Mesendoderm (in vitro differentiated cells): ENCODE measurements around the gene CARD19.

ENCODE experiments used
- DNase-seq: peaks from one replicate; pipeline ENCODE4 v3.0.0; 2013
- H2AK5ac ChIP-seq: 2 replicates; pipeline ENCODE4 v1.6.1; 2013; ENCODE audit warnings: low read length, inconsistent platforms
- H2BK120ac ChIP-seq: 2 replicates; pipeline ENCODE4 v1.6.1; 2013; ENCODE audit warnings: low read depth, mild to moderate bottlenecking, low read length, moderate library complexity, mixed read lengths
- H2BK15ac ChIP-seq: replicated peaks from 2 replicates; pipeline ENCODE4 v1.6.1; 2013; ENCODE audit warnings: low read depth, mild to moderate bottlenecking, moderate library complexity
- H2BK5ac ChIP-seq: 2 replicates; pipeline ENCODE4 v1.6.1; 2013; ENCODE audit warnings: low read length, inconsistent platforms
- H3K18ac ChIP-seq: 2 replicates; pipeline ENCODE4 v1.6.1; 2013; ENCODE audit warnings: mild to moderate bottlenecking, low read length, mixed read lengths
- H3K23ac ChIP-seq: one replicate; pipeline ENCODE4 v1.6.1; 2013; ENCODE audit warnings: low read length
- H3K27ac ChIP-seq: 2 replicates; pipeline ENCODE4 v1.5.1; 2013; ENCODE audit warnings: low read depth, mild to moderate bottlenecking, inconsistent platforms, low read length, moderate library complexity
- H3K27me3 ChIP-seq: 2 replicates; pipeline ENCODE4 v1.6.1; 2013; ENCODE audit warnings: low read length, control low read depth, mild to moderate bottlenecking, inconsistent platforms; ENCODE audit not compliant: insufficient read depth, poor library complexity
- H3K36me3 ChIP-seq: 2 replicates; pipeline ENCODE4 v1.6.1; 2013; ENCODE audit warnings: low read length, inconsistent platforms; ENCODE audit not compliant: control insufficient read depth, insufficient read depth
- H3K4ac ChIP-seq: one replicate; pipeline ENCODE4 v1.6.1; 2013; ENCODE audit warnings: low read depth, mild to moderate bottlenecking, low read length, moderate library complexity
- H3K4me1 ChIP-seq: 2 replicates; pipeline ENCODE4 v1.6.1; 2013; ENCODE audit warnings: low read depth, low read length, inconsistent platforms; ENCODE audit not compliant: control insufficient read depth
- H3K4me2 ChIP-seq: 2 replicates; pipeline ENCODE4 v1.6.1; 2013; ENCODE audit warnings: low read length
- H3K4me3 ChIP-seq: 2 replicates; pipeline ENCODE4 v1.5.1; 2013; ENCODE audit warnings: mild to moderate bottlenecking, low read length
- H3K56ac ChIP-seq: one replicate; pipeline ENCODE4 v1.6.1; 2013; ENCODE audit warnings: low read length
- H3K79me1 ChIP-seq: 2 replicates; pipeline ENCODE4 v1.6.1; 2013; ENCODE audit warnings: low read length, inconsistent platforms
- H3K79me2 ChIP-seq: 2 replicates; pipeline ENCODE4 v1.6.1; 2013; ENCODE audit warnings: mild to moderate bottlenecking, low read length; ENCODE audit not compliant: control insufficient read depth, insufficient read depth
- H3K9ac ChIP-seq: 2 replicates; pipeline ENCODE4 v1.6.1; 2013; ENCODE audit warnings: low read length, inconsistent platforms
- H4K5ac ChIP-seq: one replicate; pipeline ENCODE4 v1.6.1; 2013; ENCODE audit warnings: low read length
- H4K8ac ChIP-seq: one replicate; pipeline ENCODE4 v1.6.1; 2013; ENCODE audit warnings: low read depth, mild to moderate bottlenecking, control low read depth, low read length, moderate library complexity
- WGBS: extraction: QIAGEN DNeasy Blood & Tissue Kit; methylation state at CpG from one replicate; pipeline ENCODE4 v1.1.7; 2013; ENCODE audit warnings: low lambda C conversion rate, missing lambda C conversion rate; ENCODE audit not compliant: insufficient coverage; ENCODE audit errors: extremely low coverage; 5-methylcytosine and 5-hydroxymethylcytosine counted together

CARD19 gene

GRCh38 chr9:93092251-93092991 is 3.6 kb upstream of the CARD19 start:
- Histone ChIP-seq H2BK120ac (no peak overlapping the region), H3K23ac (no peak overlapping the region), H3K27ac (no peak overlapping the region), H3K27me3 (no peaks in the 10 kb centered on the region), H3K4me3 (no peak overlapping the region), H4K8ac (no peak overlapping the region), H3K18ac (no peak overlapping the region), H2AK5ac (no peak overlapping the region), H2BK15ac (no peak overlapping the region), H2BK5ac (no peak overlapping the region), H3K9ac (no peak overlapping the region), H3K36me3 (no peaks in the 10 kb centered on the region), H3K79me2 (peaks cover 2% of the 10 kb centered on the region), H3K4me1 (peaks cover 5% of the 10 kb centered on the region), H3K79me1 (no peaks in the 10 kb centered on the region), H4K5ac (no peak overlapping the region), H3K4me2 (no peak overlapping the region), H3K4ac (no peak overlapping the region), H3K56ac (no peak overlapping the region)
- no peak for DNase-seq
- no CpG with 5 or more reads among the region's 7 CpGs for WGBS

GRCh38 chr9:93093127-93093876 is 2.7 kb upstream of the CARD19 start:
- Histone ChIP-seq H2BK120ac (no peak overlapping the region), H3K18ac (no peak overlapping the region), H2BK15ac (no peak overlapping the region), H3K4me2 (no peak overlapping the region), H3K27ac (no peak overlapping the region), H3K4me1 (peaks cover 5% of the 10 kb centered on the region), H4K5ac (no peak overlapping the region), H2BK5ac (no peak overlapping the region), H3K4me3 (no peak overlapping the region), H3K27me3 (no peaks in the 10 kb centered on the region), H3K36me3 (no peaks in the 10 kb centered on the region), H3K56ac (peak overlapping the region; percentile 3), H3K23ac (no peak overlapping the region), H3K79me1 (peaks cover 4% of the 10 kb centered on the region), H3K79me2 (peaks cover 2% of the 10 kb centered on the region), H3K4ac (no peak overlapping the region), H3K9ac (no peak overlapping the region), H4K8ac (no peak overlapping the region), H2AK5ac (no peak overlapping the region)
- no CpG with 5 or more reads among the region's 11 CpGs for WGBS
- DNase-seq = no peak

GRCh38 chr9:93093877-93094657 is 1.9 kb upstream of the CARD19 start:
- DNase-seq = no peak
- no peaks in the 10 kb centered on the region for H3K36me3 ChIP-seq
- H2BK120ac ChIP-seq = no peak overlapping the region
- H3K79me2 ChIP-seq = peaks cover 2% of the 10 kb centered on the region
- WGBS = no CpG with 5 or more reads among the region's 7 CpGs
- H3K9ac ChIP-seq = no peak overlapping the region
- no peak overlapping the region for H3K4me3 ChIP-seq
- H3K18ac ChIP-seq = no peak overlapping the region
- H4K8ac ChIP-seq = no peak overlapping the region
- H3K23ac ChIP-seq = no peak overlapping the region
- peaks cover 5% of the 10 kb centered on the region for H3K79me1 ChIP-seq
- no peak overlapping the region for H3K4ac ChIP-seq
- no peak overlapping the region for H3K27ac ChIP-seq
- no peak overlapping the region for H2BK15ac ChIP-seq
- H2BK5ac ChIP-seq = no peak overlapping the region
- peaks cover 5% of the 10 kb centered on the region for H3K4me1 ChIP-seq
- H2AK5ac ChIP-seq = no peak overlapping the region
- peak overlapping the region; percentile 39 for H4K5ac ChIP-seq
- no peaks in the 10 kb centered on the region for H3K27me3 ChIP-seq
- H3K56ac ChIP-seq = peak overlapping the region; percentile 3
- H3K4me2 ChIP-seq = no peak overlapping the region

- H2AK5ac ChIP-seq = no peak overlapping the region
- peaks cover 2% of the 10 kb centered on the region for H3K79me2 ChIP-seq
- no peak overlapping the region for H4K5ac ChIP-seq
- no peak overlapping the region for H3K23ac ChIP-seq
- peak overlapping the region; percentile 55 for H3K9ac ChIP-seq
- no peaks in the 10 kb centered on the region for H3K27me3 ChIP-seq
- H3K4me1 ChIP-seq = peaks cover 5% of the 10 kb centered on the region
- no peak overlapping the region for H2BK15ac ChIP-seq
- H3K36me3 ChIP-seq = no peaks in the 10 kb centered on the region
- H3K27ac ChIP-seq = no peak overlapping the region
- peak overlapping the region; percentile 44 for H3K4ac ChIP-seq
- WGBS = no CpG with 5 or more reads among the region's 11 CpGs
- H3K18ac ChIP-seq = peak overlapping the region; percentile 42
- peaks cover 5% of the 10 kb centered on the region for H3K79me1 ChIP-seq
- H2BK120ac ChIP-seq = no peak overlapping the region
- H2BK5ac ChIP-seq = no peak overlapping the region
- peak overlapping the region; percentile 69 for H3K56ac ChIP-seq
- H3K4me2 ChIP-seq = no peak overlapping the region
- peak; percentile 44 for DNase-seq
- H4K8ac ChIP-seq = no peak overlapping the region
- no peak overlapping the region for H3K4me3 ChIP-seq
Observed at GRCh38 chr9:93094658-93095204, 1.3 kb upstream of the CARD19 start.

- no peak overlapping the region for H2BK120ac ChIP-seq
- H3K23ac ChIP-seq = no peak overlapping the region
- peak overlapping the region; percentile 19 for H3K27ac ChIP-seq
- peaks cover 5% of the 10 kb centered on the region for H3K4me1 ChIP-seq
- no peaks in the 10 kb centered on the region for H3K36me3 ChIP-seq
- no peaks in the 10 kb centered on the region for H3K27me3 ChIP-seq
- H3K79me1 ChIP-seq = peaks cover 5% of the 10 kb centered on the region
- no peak overlapping the region for H4K8ac ChIP-seq
- peak overlapping the region; percentile 44 for H3K4ac ChIP-seq
- peak overlapping the region; percentile 6 for H3K4me3 ChIP-seq
- H2AK5ac ChIP-seq = no peak overlapping the region
- no CpG with 5 or more reads among the region's 95 CpGs for WGBS
- peak overlapping the region; percentile 69 for H3K56ac ChIP-seq
- peak; percentile 99 for DNase-seq
- H3K9ac ChIP-seq = peak overlapping the region; percentile 55
- peak overlapping the region; percentile 42 for H3K18ac ChIP-seq
- H2BK5ac ChIP-seq = no peak overlapping the region
- H3K79me2 ChIP-seq = peaks cover 2% of the 10 kb centered on the region
- H3K4me2 ChIP-seq = peak overlapping the region; percentile 11
- no peak overlapping the region for H4K5ac ChIP-seq
- no peak overlapping the region for H2BK15ac ChIP-seq
Observed at GRCh38 chr9:93095205-93096130, 549 bp upstream of the CARD19 start.
